HUES48 (cell line): Measurements from ENCODE around the gene RAP2A.

Experiments
- H3K27ac ChIP-seq: one replicate; pipeline ENCODE4 v1.7.0; 2013; ENCODE audit warnings: low read depth, low read length, inconsistent platforms
- H3K27me3 ChIP-seq: 2 replicates; pipeline ENCODE4 v1.6.1; 2013; ENCODE audit warnings: mild to moderate bottlenecking, low read length; ENCODE audit not compliant: control insufficient read depth, insufficient read depth
- H3K36me3 ChIP-seq: 2 replicates; pipeline ENCODE4 v1.6.1; 2013; ENCODE audit warnings: low read length; ENCODE audit not compliant: control insufficient read depth, insufficient read depth
- H3K4me1 ChIP-seq: 2 replicates; pipeline ENCODE4 v1.6.1; 2013; ENCODE audit warnings: mild to moderate bottlenecking, low read length; ENCODE audit not compliant: control insufficient read depth, insufficient read depth
- H3K4me3 ChIP-seq: 2 replicates; pipeline ENCODE4 v1.5.1; 2013; ENCODE audit warnings: mild to moderate bottlenecking, low read depth, low read length
- H3K9ac ChIP-seq: 2 replicates; pipeline ENCODE4 v1.6.1; 2013; ENCODE audit warnings: mild to moderate bottlenecking, low read depth, low read length, moderate library complexity
- H3K9me3 ChIP-seq: 2 replicates; pipeline ENCODE4 v1.6.1; 2013; ENCODE audit warnings: low read length; ENCODE audit not compliant: control insufficient read depth, insufficient read depth

Gene RAP2A

GRCh38 chr13:97493456-97493855 lies 59.5 kb downstream of the RAP2A start:
- Histone ChIP-seq H3K27me3 (no peaks in the 10 kb centered on the region), H3K9ac (no peak overlapping the region), H3K27ac (no peak overlapping the region), H3K9me3 (peaks cover 8% of the 10 kb centered on the region), H3K36me3 (no peaks in the 10 kb centered on the region), H3K4me1 (no peaks in the 10 kb centered on the region), H3K4me3 (no peak overlapping the region)

- peaks cover 8% of the 10 kb centered on the region for H3K9me3 ChIP-seq
These were observed 61.7 kb downstream of the RAP2A start for GRCh38 chr13:97495678-97496077.

GRCh38 chr13:97496511-97496910 lies 62.5 kb downstream of the RAP2A start:
- H3K4me1 ChIP-seq, result no peaks in the 10 kb centered on the region
- H3K27me3 ChIP-seq, result no peaks in the 10 kb centered on the region
- H3K27ac ChIP-seq, result no peak overlapping the region
- H3K9ac ChIP-seq, result no peak overlapping the region
- no peak overlapping the region for H3K4me3 ChIP-seq
- H3K36me3 ChIP-seq, result no peaks in the 10 kb centered on the region
- peaks cover 2% of the 10 kb centered on the region; the same call in 1 of the 2 replicates for H3K9me3 ChIP-seq

More at GRCh38 chr13:97495678-97496077, 61.7 kb downstream of the RAP2A start:
- Histone ChIP-seq H3K27me3 (no peaks in the 10 kb centered on the region), H3K27ac (no peak overlapping the region), H3K9ac (no peak overlapping the region), H3K4me1 (no peaks in the 10 kb centered on the region), H3K4me3 (no peak overlapping the region), H3K36me3 (no peaks in the 10 kb centered on the region)

DNA sequence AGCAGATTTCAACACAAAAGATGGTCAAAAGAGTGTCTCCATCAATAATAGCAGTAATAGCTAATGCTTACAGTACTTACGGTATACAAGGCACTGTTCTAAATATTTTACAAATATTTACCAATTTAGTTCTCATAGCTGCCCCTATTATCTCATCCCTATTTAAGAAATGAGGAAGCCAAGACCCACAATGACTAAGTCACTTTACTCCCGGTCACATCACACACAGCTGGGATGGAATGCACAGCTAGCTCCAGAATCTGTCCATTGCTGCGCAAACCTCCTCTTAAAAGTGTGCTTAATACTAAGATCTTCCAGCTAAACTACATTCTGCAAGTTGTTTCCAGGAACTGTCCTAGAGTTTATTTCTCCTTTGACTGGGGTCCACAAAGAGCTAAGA lies 63.4 kb downstream of the RAP2A start:
- H3K36me3 ChIP-seq, result no peaks in the 10 kb centered on the region
- no peaks in the 10 kb centered on the region for H3K27me3 ChIP-seq
- no peak overlapping the region for H3K4me3 ChIP-seq
- no peak overlapping the region for H3K27ac ChIP-seq
- H3K4me1 ChIP-seq, result no peaks in the 10 kb centered on the region
- H3K9ac ChIP-seq, result no peak overlapping the region
- H3K9me3 ChIP-seq, result no peaks in the 10 kb centered on the region

GRCh38 chr13:97498419-97498818 lies 64.5 kb downstream of the RAP2A start:
- H3K36me3 ChIP-seq, result no peaks in the 10 kb centered on the region
- H3K9me3 ChIP-seq, result no peaks in the 10 kb centered on the region
- H3K4me1 ChIP-seq, result no peaks in the 10 kb centered on the region
- no peak overlapping the region for H3K9ac ChIP-seq
- H3K4me3 ChIP-seq, result no peak overlapping the region
- no peaks in the 10 kb centered on the region for H3K27me3 ChIP-seq
- no peak overlapping the region for H3K27ac ChIP-seq

GRCh38 chr13:97499181-97499580 lies 65.2 kb downstream of the RAP2A start:
- no peaks in the 10 kb centered on the region for H3K4me1 ChIP-seq
- H3K9me3 ChIP-seq, result no peaks in the 10 kb centered on the region
- H3K4me3 ChIP-seq, result no peak overlapping the region
- H3K36me3 ChIP-seq, result no peaks in the 10 kb centered on the region
- no peaks in the 10 kb centered on the region for H3K27me3 ChIP-seq
- H3K9ac ChIP-seq, result no peak overlapping the region
- no peak overlapping the region for H3K27ac ChIP-seq

DNA sequence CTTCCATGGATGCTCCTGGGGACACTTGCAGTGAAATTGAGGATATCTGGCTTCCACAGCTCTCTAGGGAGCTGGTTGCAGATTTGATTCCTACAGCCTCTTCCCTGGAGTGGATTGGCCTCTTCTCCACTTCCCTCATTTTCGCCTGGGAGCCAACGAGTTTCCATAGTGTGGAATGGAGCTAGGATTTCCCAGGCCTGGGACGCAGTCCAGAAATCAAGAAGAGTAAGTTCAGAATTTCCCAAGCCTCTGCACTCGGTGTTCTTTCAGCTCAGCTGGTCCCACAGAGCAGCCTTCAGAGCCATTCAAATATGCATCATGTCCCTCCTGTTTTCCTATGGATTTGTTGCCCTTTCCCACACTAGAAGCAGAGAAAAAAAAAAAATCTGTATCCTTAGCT lies 68.2 kb downstream of the RAP2A start:
- Histone ChIP-seq H3K4me3 (no peak overlapping the region), H3K4me1 (no peaks in the 10 kb centered on the region), H3K9ac (no peak overlapping the region), H3K27me3 (no peaks in the 10 kb centered on the region), H3K9me3 (no peaks in the 10 kb centered on the region), H3K36me3 (no peaks in the 10 kb centered on the region), H3K27ac (no peak overlapping the region)

GRCh38 chr13:97502706-97503105 lies 68.7 kb downstream of the RAP2A start:
- H3K27me3 ChIP-seq, result no peaks in the 10 kb centered on the region
- H3K27ac ChIP-seq, result no peak overlapping the region
- no peaks in the 10 kb centered on the region for H3K4me1 ChIP-seq
- no peaks in the 10 kb centered on the region for H3K9me3 ChIP-seq
- no peaks in the 10 kb centered on the region for H3K36me3 ChIP-seq
- H3K9ac ChIP-seq, result no peak overlapping the region
- H3K4me3 ChIP-seq, result no peak overlapping the region

- no peak overlapping the region for H3K27ac ChIP-seq
- H3K4me3 ChIP-seq, result no peak overlapping the region
- H3K9me3 ChIP-seq, result no peaks in the 10 kb centered on the region
- no peaks in the 10 kb centered on the region for H3K36me3 ChIP-seq
- H3K27me3 ChIP-seq, result no peaks in the 10 kb centered on the region
- no peaks in the 10 kb centered on the region for H3K4me1 ChIP-seq
- H3K9ac ChIP-seq, result no peak overlapping the region
These were observed 71.0 kb downstream of the RAP2A start for GRCh38 chr13:97505017-97505416.

GRCh38 chr13:97506511-97506910 lies 72.5 kb downstream of the RAP2A start:
- H3K9me3 ChIP-seq, result no peaks in the 10 kb centered on the region
- no peaks in the 10 kb centered on the region for H3K27me3 ChIP-seq
- no peak overlapping the region for H3K9ac ChIP-seq
- no peak overlapping the region for H3K27ac ChIP-seq
- no peaks in the 10 kb centered on the region for H3K4me1 ChIP-seq
- H3K4me3 ChIP-seq, result no peak overlapping the region
- no peaks in the 10 kb centered on the region for H3K36me3 ChIP-seq

- no peaks in the 10 kb centered on the region for H3K27me3 ChIP-seq
- no peak overlapping the region for H3K27ac ChIP-seq
- H3K9ac ChIP-seq, result no peak overlapping the region
- H3K9me3 ChIP-seq, result no peaks in the 10 kb centered on the region
- H3K36me3 ChIP-seq, result no peaks in the 10 kb centered on the region
- H3K4me3 ChIP-seq, result no peak overlapping the region
- no peaks in the 10 kb centered on the region for H3K4me1 ChIP-seq
These were observed 78.8 kb downstream of the RAP2A start for GRCh38 chr13:97512732-97513131.

DNA sequence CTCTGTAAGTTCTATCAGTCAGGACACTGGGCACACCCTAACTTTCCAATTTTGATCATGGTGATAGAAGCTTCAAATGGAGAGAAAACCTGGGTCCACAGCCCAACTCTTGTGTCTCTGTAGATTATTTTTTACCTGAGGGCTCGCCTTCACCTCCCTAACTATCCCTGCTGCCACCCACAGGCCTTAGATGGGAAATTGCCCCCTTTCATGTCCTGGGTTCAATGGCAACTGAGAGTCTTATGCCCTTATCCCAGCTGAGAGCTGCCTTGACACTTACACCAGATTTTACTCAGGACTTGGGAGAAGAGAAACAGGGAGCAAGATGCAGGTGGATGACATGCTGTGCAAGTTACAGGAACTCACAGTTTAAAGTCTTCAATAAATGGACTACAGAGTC lies 81.7 kb downstream of the RAP2A start:
- H3K4me3 ChIP-seq, result no peak overlapping the region
- H3K27me3 ChIP-seq, result no peaks in the 10 kb centered on the region
- H3K27ac ChIP-seq, result no peak overlapping the region
- H3K9ac ChIP-seq, result no peak overlapping the region
- H3K4me1 ChIP-seq, result no peaks in the 10 kb centered on the region
- no peaks in the 10 kb centered on the region for H3K9me3 ChIP-seq
- H3K36me3 ChIP-seq, result no peaks in the 10 kb centered on the region
